GM18498 (cell line): ENCODE data around the gene DPEP2NB.
A peak's percentile ranks its signal among the peaks of the same experiment; 100 is the strongest.
"Not testable (repeated sequence)": the region's sequence is repeated elsewhere in the genome, so short reads cannot be mapped to it uniquely, and the experiment has no call there.

Source experiments
- ATAC-seq: cut with Tn5 transposase; IDR thresholded peaks from one replicate; pipeline ENCODE4 v1.9.1; 2021; ENCODE audit warnings: mild to moderate bottlenecking, moderate library complexity; ENCODE audit not compliant: unreplicated experiment

The DPEP2NB gene

DNA sequence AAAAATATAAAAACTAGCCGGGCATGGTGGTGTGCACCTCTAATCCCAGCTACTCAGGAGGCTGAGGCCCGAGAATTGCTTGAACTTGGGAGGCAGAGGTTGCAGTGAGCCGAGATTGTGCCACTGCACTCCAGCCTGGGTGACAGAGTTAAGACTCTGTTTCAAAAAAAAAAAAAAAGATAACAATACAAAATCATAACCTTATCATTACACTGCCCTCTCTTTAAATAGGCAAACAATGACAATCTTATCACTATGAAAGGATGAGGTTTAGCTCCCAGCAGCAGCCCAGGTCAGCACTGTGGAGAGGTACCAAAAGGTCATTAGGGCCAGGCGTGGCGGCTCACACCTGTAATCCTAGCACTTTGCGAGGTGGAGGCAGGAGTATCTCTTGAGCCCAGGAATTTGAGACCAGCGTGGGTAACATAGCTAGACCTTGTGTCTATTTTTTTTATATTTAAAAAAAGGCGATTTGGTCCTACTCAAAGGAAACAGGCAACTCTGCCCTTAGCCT is 3.5 kb upstream of the DPEP2NB start:
- ATAC-seq = no peak

DNA sequence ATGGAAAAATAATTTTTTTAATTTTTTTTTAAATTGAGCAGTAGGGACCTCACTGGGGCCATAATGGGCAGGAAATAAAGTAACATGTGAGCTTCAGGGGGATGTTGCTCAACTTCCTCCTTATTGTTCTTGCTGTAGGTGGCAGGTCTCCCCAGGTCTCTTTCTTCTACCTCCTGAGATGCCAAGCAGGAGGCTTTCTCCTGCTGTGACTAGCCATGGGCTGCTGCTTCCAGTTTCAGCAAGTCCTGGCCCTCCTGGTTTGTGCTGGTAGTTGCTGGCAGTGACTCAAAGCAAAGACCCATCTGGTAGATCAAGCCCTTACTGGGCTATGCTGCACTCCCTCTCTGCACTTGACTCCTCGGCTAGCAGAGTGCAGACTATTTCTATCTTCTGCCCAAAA is 2.3 kb downstream of the DPEP2NB start:
- ATAC-seq = no peak

DNA sequence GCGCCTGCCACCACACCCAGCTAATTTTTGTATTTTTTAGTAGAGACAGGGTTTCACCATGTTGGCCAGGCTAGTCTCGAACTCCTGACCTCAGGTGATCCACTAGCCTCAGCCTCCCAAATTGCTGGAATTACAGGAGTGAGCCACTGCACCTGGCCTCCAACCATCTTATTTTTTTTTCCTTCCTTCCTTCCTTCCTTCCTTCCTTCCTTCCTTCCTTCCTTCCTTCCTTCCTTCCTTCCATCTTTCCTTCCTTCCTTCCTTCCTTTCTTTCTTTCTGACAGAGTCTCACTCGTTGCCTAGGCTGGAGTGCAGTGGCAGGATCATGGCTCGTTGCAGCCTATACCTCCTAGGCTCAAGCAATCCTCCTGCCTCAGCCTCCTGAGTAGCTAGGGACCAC is 5.8 kb downstream of the DPEP2NB start:
- not testable (repeated sequence) for ATAC-seq

DNA sequence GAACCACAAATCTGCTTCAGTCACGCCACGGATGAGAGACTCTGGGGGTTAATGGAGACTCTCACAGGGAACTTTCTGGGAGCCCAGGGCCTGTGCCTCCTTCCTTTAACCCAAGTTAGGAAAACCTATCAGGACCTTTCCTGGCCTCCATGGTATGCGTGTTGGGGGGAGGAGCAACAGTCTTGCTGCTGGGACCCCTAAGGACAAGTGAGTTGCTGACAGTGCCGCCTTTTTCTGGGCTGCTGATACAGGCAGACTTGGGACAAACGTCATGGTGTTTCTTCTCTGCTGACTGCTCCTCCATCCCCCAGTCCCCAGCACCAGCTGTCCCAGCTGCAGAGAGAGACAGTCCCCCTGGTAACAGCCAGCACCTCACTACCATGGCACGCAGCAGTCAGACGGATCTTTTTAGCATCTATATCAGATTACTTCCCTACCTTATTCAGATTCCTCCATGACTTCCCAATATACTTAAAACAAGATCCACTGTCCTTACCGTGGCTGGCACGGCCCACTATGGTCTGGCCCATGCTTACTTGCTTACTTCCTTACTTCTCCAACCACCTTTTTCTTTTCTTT is 6.5 kb downstream of the DPEP2NB start:
- ATAC-seq = no peak

DNA sequence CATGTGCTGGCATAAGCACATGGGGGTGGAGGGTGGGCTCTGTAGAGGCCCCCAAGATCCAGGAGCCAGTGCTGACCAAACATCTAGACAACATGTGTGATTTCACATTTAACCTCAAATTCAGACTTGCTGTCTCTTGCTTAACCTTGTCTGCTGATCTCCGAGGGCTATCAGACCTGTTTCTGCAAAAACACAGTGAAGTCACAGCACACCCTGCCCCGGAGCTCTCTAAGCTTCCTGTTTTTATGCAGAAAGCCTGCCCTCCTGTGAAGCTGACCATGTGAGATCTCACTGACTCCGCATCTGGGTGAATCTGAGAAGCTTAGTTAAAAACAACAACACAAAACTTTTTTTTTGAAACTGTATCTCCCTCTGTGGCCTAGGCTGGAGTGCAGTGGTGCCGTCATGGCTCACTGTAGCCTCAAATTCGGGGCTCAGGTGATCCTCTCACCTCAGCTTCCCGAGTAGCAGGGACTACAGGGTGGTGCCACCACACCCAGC is 9.9 kb downstream of the DPEP2NB start:
- ATAC-seq = no peak

DNA sequence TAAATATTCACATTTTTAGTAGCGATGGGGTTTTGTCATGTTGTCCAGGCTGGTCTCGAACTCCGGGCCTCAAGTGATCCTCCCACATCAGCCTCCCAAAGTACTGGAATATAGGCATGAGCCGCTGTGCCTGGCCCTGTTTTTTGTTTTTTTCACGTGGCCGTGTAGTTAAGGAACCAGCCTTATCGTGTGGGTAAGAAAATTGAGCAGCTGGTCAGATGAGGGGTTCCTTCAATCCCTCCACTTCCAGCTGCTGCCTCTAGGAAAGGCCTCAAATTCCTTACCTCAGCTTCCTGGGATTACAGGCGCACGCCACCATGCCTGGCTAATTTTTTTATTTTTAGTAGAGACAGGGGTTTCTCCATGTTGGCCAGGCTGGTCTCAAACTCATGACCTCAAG is 10.5 kb downstream of the DPEP2NB start:
- ATAC-seq = no peak

DNA sequence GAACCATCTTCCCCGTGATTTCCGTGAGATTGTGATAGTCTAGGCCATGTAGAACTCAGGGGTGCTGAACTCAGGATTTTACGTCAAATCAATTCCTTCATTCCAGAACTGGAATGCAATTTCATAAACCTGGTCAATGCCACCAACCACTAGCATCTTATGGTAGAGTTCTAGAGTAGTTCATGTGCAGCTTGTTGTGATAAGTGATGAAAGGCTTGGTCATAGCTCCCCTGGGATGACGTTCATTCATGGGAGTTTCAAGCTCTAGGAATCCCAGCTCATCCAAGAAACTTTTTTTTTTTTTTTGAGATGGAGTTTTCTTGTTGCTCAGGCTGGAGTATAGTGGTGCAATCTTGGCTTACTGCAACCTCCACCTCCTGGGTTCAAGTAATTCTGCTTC is 12.7 kb downstream of the DPEP2NB start:
- ATAC-seq = no peak

DNA sequence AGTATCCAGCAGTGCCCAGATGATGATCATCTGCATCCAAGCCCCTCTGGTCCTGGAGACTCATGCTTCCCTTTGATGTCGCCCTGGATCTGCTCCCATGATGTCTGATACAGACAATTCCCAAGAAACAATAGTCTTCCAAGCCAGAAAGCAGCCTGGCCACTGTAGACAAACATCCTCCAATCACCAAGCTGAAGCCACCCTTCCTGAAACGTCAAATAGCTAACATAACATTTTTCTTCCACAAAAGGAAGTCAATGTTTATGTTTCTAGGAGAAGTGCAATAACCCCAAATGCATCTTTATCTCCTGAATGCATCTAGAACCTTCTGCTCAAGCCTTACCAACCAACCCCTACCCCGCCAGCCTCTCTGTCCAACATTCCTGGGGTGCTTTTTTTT is 15.3 kb downstream of the DPEP2NB start:
- no peak for ATAC-seq

DNA sequence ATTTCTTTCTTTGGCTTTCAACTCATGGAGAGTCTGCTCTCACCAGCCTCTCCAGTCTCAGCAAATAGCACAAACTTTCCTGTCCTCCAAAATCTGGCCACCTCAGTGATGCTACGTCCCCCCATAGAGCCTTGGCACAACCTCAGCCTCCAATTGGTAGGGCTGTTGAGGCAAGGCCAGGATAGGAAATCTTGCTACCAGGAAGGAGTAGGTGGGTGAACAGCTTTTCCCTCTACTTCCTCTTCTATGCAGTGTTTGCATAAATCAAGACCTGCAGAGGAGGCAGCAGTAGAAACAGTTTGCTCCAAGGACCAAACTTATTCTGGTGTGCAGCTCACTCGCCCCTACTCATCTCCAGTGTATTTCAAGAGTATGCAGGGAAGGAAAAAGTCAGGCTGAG is 15.7 kb downstream of the DPEP2NB start:
- ATAC-seq = no peak

DNA sequence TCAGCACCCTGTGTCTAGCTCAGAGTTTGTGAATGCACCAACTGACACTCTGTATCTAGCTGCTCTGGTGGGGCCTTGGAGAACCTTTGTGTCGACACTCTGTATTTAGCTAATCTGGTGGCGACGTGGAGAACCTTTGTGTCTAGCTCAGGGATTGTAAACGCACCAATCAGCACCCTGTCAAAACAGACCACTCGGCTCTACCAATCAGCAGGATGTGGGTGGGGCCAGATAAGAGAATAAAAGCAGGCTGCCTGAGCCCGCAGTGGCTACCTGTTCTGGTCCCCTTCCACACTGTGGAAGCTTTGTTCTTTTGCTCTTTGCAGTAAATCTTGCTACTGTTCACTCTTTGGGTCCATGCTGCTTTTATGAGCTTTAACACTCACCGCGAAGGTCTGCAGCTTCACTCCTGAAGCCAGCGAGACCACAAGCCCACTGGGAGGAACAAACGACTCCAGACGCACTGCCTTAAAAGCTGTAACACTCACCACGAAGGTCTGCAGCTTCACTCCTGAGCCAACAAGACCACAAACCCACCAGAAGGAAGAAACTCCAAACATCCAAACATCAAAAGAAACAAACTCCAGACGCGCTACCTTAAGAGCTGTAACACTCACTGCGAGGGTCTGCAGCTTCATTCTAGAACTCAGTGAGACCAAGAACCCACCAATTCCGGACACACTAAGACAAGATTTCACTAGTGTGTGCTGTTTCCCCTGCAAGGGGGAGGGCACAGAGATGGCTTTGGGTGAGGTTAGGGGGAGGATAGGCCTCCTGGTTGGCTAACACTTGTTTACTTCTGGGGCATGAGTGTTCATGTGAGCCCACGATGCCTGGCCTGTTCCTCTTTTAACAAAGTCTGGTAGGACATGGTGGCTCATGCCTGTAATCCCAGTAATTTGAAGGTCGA is 16.7 kb downstream of the DPEP2NB start, which contains the start of gene DPEP2:
Gene DPEP2 (minus strand): TSS at position 706 of the 910 bp plus-strand sequence. CDS start 6,272 bp downstream, outside the sequence.
- ATAC-seq = not testable (repeated sequence)

DNA sequence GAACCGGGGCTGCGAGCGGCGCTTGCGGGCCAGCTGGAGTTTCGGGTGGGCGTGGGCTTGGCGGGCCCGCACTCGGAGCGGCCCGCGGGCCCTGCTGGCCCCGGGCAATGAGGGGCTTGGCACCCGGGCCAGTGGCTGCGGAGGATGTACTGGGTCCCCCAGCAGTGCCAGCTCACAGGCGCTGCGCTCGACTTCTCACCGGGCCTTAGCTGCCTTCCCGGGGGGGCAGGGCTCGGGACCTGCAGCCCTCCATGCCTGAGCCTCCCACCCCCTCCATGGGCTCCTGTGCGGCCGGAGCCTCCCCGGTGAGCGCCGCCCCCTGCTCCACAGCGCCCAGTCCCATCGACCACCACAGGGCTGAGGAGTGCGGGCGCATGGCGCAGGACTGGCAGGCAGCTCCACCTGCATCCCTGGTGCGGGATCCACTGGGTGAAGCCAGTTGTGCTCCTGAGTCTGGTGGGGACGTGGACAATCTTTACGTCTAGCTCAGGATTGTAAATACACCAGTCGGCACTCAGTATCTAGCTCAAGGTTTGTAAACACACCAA is 17.4 kb downstream of the DPEP2NB start:
- ATAC-seq = not testable (repeated sequence)

DNA sequence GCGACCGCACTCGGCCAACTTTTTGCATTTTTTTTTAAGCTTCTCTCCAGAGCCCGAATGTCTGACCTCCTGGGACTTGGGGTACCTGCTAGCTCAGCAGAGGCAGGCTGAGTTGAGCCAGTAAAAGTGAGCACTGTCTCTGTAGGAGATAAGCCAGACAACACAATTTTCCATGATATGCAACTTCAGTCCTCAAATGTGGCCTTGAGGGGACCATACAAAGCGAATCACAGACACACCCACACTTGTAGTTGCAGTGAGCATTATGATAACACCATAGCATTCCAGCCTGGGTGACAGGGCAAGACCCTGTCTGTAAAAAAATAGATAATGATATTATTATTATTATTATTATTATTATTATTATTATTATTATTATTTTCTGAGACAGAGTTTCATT is 19.0 kb downstream of the DPEP2NB start:
- no peak for ATAC-seq

DNA sequence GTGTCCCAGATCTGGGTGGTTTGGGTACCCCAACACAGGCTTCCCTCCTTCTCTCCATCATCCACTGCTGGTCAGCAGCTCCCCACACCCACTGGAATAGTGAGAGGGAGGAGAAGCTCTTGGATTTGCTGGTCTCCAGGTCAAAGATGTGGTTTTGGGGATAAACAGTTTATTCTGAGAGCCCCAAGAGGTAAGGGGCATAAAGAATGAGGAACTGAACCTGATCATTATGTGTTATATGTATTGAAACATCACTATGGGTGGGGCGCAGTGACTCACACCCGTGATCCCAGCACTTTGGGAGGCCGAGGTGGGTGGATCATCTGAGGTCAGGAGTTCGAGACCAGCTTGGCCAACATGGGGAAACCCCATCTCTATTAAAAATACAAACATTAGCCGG is 20.3 kb downstream of the DPEP2NB start:
- no peak for ATAC-seq

DNA sequence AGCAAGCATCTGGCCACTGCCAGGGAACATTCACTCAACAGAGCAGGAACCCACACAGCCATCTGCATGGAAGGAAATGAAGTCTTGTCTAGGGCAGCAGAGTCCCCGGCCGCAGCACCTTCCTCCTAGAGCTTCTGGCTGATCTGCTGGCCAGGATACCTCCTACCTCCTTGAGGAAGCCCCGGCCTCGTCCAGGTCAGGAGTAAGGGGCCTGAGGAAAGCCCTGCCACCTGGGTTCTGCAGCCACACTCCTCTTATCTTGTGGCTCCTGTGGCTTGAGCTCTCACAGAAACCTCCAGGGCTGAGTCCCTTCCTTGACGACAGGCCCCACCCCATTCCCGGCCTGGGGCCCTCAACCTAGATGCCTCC is 21.7 kb downstream of the DPEP2NB start:
- ATAC-seq = not testable (repeated sequence)

DNA sequence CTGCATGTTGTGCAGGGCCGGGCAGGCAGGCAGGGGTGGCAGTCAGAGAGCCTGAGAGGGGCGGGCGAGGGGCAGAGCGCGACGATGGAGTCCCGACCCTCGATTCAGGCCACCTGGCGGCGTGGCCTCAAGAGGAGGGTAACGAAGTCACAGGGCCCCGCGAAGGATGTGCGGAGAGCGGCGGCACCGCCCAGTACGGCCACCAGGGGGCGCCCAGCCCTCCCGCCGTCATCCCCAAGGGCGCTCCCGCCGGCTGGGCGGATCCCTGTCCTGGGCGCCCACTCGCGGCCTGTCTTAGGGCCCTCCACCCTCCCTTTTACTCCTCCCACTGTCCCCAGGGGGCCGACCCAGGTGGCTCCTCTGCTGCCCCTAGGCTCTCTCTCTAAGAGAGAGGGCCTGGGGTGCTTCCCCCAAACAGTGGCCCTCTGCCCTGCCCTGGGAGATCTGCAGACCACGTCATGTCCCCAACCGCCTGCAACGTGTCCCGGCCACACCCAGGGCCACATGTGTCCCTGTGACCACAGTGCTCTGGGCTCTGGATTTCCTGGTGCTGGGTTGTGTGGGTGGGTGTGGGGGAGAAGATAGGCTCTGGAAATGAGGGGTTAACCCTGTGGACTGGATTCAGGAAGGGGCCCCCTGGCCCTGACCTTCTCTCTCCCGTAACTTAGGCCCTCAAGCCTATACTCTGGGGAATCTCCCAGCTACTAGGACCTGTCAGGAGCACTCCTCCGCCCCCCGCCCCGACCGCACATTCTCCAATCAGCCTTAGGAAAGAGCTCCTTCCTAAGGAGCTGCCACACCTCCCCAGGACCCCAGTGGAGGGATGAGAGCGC is 22.3 kb downstream of the DPEP2NB start:
- ATAC-seq = peak; percentile 79

DNA sequence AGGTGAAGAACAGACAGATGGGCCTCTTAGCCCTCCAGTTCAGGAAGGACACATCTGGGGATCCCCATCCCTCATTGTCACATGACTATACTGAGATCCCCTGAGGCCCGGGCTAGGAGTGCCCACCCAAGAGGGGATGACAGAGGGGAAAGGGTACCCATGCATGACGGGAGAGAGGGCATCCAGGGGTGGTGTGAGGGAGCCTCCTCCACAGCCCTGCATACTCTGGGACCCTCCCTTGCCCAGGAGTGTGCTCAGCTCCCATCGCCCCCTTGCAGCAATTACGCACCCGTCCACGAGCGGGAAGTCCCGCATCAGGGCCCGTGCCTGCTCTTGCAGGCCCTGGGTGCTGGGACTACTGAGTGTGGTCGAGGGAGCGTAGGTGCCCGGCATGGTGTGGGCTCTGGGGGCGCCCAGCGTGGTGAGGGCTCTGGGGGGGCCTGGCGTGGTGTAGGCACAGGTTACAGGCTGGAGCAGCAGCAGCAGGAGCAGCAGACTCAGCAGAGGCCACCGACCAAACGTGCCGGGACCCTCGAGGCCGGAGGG is 23.0 kb downstream of the DPEP2NB start:
- ATAC-seq = no peak

DNA sequence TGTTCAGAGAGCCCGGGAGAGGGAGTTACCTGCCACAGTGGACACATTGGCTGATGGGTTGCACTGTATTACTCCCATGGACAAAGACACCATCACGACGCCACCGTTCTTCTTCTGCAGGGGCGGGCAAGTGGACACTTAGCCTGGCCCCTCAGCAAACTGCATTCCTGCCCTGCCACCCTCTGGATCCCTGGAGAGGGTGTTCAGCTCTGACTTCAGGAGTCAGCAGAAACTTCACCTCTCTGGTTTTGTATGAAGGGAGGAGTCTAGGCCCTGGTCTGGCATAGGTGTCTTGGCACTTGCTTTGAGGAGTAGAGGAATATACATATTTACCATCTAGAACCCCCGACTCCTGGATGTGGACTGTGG is 25.7 kb downstream of the DPEP2NB start:
- ATAC-seq = no peak

DNA sequence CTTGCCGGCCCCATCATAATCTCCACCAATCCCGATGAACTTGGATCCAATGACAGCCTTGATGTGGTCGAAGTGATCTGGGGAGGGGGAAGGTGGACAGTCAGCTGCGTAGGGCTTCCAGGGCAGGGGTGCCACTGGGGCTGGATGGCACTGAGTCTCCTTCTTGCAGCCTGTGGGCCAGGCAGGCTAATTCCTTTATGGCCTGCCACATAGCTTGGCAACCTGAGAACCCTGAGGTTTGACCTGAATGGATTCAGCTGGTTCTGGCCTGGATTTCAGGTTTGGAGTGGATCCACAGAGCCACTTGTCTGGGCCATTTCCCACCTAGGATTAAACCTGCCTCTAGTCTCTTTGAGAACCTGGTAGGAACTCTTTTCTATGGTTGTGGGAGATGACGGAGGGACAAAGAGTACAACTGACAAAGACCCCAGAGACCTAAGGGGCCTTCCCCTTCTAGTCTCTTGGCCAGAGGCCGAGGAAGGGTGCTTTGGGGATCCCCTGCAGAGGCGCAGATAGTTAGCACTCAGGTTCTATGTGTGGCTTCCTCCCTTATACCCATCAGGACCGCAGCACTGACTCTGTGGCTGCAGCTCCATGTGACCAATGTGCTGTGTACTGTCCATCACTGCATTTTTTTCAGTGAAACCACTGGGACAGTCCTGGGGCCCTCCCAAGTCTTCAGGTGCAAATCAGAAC is 26.2 kb downstream of the DPEP2NB start:
- no peak for ATAC-seq

DNA sequence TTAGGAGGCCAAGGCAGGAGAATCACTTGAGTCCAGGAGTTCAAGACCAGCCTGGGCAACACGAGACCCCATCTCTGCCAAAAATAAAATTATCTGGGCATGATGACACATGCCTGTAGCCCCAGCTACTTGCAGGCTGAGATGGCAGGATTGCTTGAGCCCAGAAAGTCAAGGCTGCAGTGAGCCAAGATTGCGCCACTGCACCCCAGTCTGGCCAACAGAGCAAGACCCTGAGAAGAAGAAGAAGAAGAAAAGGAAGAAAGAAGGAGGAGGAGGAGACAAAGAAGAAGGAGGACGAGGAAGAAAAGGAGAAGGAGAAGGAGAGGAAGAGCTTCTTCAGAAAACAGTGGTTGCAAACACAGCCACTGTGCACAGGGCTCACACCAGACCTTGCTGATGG is 27.0 kb downstream of the DPEP2NB start:
- no peak for ATAC-seq
